Measurements from ENCODE around the gene MOCS3. TPM values are rescaled to one million over a fixed set of nuclear protein-coding genes. Genes with fewer than 3 reads are reported as not detected.
"Not testable (repeated sequence)": the region's sequence is repeated elsewhere in the genome, so short reads cannot be mapped to it uniquely, and the experiment has no call there.

The MOCS3 gene
- total RNA-seq, 1 experiment from 2014 or later: 6.4 TPM

DNA sequence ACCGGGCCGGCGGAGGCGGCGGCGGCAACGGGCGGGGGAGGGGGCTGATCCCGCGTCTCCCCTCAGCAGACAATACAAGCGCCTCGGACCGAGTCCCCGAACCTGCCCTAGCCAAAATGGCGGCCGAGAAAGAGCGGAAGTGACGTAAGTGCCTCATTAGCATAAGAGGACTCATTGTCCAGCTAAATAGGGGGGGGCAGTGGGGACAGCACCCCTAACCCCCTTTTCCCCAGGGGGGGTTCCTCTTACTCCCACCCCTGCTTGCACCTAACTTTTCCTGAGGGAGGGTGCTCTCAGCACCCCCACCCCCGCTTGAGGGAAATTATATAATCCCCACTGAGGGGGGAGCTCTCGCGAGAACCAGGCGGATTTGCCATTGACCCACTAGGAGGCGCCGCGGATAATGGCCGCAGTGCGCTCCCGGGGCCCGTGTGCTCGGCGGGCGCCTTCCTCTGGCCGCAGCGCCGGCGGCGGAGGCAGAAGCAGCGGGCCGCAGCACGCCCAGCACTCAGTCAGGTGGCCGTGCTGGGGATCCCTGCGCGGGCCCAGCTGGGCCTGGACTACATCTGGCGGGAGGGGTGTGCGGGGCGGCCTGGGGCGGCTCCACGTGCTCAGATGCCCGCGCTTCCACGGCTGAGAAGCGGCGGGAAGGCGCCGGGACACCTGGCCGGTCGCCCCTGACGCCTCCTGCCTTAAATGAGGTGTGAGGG lies 27.2 kb upstream of the MOCS3 start, which contains the start of gene ADNP:
Gene ADNP (minus strand): TSS at position 132 of the 710 bp plus-strand sequence. CDS start 27,441 bp downstream, outside the sequence.
- DNase-seq (ENCODE audit: low spot score): peak; percentile 89

DNA sequence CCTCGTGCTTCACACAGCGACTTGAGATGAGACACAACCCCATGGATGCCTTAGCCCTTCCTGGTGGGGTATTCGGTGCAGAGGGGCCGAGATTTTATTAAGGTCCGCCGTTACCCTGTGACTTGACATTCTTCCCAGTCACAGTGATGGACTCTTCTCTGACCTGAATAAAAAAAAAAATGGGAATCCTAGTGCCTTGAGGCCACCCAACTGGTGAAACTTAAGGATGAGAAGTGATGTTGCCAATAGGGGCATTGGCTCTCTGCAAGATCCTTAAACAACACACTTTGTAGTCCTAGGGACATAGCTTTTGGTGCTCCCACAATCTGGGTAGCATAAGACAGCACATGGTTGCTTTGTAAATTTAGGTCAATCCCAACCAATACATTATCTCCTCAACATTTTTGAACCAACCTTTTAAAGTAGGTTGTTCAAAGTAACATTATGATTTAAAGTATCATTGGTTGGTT lies 26.6 kb upstream of the MOCS3 start:
- DNase-seq (ENCODE audit: low spot score): no peak

DNA sequence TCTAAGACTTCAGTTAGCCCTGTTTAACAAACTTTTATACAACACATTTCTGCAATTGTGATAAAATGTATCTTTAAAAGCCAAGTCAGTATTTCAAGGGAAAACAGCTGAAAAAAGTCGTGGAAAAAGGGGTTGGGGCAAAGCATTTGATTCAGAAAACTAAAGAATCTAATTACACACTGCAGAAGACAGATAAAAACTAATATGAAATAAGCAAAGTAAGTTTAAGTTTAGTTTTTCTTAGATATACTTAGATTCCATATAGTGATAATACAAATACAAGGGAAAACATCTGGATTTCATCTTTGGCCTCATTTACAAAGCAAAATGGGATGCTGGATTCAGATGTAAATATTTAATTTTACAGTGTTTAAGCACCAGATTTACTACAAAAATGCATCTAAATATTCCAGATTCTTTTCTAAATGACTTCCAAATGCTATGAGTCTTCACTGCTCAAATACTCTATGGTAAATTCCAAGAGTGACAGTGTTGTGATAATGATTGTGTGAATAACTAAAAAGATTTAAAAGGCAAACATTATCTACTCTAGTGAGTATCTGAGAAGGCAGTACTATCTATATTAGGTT lies 25.8 kb upstream of the MOCS3 start:
- no peak for DNase-seq (ENCODE audit: low spot score)

DNA sequence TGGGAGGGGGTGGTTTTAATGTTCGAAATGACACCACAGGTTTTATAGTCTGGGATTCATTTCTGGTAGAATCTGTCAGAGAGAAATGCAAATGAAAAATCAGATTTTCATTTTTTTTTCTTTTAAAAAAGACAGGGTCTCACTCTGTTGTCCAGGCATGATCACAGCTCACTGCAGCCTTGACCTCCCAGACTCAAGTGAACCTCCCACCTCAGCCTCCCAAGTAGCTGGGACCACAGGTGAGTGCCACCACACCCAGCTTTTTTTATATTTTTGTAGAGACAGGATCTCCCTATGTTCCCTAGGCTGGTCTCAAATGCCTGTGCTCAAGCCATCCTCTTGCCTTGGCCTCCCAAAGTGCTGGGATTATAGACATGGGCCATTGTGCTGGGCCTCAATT lies 25.0 kb upstream of the MOCS3 start:
- DNase-seq (ENCODE audit: low spot score): no peak

DNA sequence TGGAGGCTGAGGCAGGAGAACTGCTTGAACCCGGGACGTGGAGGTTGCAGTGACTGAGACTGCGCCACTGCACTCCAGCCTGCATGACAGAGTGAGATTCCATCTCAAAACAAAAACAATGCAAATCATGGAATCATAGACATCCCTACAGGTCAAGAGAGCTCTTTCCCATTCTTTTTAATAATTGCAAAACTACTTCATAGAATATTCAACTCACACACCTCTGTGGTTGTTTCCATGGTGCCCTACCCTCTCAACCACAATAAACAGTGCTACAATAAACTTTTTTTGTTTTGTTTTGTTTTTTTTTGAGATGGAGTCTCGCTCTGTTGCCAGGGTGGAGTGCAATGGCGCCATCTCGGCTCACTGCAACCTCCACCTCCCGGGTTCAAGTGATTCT lies 15.5 kb upstream of the MOCS3 start:
- DNase-seq (ENCODE audit: low spot score): no peak

DNA sequence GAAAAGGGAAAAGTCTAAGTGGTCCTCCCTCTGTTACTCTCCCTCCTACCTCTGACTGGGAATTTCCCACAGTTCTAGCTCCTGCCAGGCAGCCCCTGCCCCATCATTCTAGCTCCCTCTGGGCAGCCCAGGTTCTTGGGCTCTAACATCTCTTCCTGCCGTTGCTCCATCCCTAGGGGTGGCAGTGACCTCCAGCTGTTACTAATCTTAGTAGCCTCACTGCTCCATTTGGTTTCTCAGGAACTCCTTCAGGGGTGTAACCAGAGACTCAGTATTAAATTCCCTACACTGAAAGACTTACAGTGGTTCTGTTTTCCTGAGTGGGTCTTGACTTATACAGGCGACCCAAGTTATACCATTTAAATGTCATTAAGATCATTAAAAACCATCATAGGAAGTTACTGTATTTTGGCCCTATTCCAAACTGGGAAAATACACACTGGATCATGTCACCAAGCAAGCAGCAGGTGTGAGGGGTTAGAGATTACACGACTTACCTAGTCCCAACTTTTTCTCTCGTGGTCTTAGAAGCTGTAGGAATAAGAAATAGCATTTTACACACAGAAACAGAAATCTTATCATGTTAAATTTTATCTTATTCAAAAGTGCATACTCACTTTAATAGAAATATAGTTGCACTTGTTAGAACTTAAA lies 10.4 kb upstream of the MOCS3 start:
- DNase-seq (ENCODE audit: low spot score): no peak

DNA sequence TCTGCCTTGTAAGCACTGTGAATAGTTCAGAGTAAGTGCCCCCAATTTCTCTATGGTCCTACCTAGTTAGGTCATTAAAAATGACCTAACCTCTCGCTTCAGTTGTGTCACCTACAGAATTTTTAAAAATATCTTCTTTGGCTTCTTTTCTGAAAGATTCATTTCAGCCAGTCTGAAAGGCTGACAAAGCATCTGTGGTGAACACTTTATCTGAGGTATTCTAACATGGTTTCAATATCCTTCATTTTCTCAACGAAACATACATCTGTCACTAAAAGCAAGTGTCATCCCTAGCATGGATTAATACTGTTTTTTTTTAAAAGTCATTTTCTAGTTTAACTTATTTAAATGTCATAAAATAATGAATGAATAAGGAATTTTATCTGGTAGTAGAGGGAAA lies 5.4 kb upstream of the MOCS3 start:
- DNase-seq (ENCODE audit: low spot score): no peak

DNA sequence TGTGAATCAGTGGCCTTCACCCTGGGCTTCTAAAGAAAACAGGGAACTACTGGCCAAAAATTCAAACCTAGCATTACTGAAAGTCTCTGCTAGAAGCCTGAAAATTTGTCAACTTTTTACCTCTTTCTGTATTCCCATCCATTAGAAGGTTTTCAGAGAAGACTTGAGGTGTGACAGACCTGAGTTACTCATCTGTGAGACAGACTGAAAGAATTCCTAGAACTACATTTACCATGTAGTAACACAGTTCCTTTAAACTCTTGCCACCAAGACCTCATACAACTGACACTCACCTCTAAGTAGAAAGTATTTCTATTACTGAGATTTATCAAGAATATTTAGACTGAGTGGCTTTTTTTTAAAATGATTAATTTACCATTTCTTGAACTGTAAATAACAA lies 4.8 kb upstream of the MOCS3 start:
- no peak for DNase-seq (ENCODE audit: low spot score)

DNA sequence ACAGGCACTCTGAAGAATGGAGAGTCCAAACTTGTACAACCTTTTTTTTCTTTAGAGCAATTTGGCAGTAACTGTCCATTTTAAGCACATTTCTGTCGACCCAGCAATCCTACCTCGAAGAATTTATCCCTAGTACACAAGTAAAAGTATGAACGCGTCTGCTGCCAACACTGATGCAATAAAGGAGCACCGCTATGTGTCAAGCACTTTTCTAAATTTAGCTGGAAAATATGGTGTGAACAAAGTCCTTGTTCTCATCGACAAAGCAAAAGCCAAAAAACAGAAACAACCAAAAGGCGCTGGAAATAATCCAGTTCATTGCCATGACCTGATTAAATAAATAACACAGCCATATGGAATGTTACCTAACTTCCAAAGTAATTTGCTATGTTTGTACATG lies 1.3 kb upstream of the MOCS3 start:
- DNase-seq (ENCODE audit: low spot score): no peak

DNA sequence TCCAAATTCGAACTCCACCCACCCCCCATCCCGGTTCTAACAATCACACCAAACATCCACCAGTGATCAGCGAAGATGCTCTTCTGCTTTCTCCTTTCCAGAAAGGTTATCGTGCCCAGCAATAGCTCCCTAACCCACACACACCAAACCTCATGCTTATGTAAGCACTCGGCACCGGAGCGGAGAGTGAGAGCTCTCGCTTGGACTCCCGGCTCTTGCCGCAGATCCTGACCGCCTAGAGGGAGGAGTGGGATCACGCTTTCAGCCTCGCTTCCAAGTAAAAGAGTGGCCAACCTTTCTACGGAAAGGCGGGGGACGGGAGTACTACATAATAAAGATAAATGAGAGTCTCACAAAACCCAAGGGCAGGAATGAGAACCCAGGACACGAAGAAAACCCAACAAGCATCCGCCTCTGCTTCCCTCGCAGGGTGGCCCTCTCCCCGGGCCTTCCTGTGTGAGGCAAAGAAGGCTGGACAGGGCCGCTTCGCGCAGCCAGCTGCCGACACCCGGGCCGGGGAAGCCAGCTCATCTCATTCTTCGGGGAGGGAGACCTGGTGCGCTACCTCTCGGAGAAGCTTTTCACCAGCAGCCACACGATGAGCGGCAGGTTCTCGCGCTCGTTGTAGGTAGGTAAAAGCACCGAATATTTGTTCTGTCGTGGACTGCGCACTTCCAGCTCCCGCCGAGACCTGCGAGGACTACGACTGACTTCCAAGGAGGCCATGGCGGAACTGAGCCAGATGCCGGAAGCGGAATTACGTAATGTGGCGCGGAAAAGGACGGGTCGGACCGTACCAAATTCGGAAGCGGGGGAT lies 612 bp upstream of the MOCS3 start, which contains the start of gene DPM1:
Gene DPM1 (minus strand): TSS at position 735 of the 817 bp plus-strand sequence. CDS start 9 bp downstream, at position 726.
- peak; percentile 84 for DNase-seq (ENCODE audit: low spot score)

DNA sequence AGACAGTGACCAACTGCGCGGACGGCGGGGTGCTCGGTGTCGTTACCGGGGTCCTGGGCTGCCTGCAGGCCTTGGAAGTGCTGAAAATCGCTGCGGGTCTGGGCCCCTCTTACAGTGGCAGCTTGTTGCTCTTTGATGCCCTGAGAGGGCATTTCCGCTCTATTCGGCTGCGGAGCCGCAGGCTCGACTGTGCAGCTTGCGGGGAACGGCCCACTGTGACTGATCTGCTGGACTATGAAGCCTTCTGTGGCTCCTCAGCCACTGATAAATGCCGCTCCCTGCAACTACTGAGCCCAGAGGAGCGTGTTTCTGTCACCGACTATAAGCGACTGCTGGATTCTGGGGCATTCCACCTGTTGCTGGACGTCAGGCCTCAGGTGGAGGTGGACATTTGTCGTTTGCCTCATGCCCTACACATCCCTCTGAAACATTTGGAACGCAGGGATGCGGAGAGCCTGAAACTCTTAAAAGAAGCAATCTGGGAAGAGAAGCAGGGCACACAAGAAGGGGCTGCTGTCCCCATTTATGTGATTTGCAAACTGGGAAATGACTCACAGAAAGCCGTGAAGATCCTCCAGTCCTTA lies 1.0 kb downstream of the MOCS3 start:
- DNase-seq (ENCODE audit: low spot score): no peak

DNA sequence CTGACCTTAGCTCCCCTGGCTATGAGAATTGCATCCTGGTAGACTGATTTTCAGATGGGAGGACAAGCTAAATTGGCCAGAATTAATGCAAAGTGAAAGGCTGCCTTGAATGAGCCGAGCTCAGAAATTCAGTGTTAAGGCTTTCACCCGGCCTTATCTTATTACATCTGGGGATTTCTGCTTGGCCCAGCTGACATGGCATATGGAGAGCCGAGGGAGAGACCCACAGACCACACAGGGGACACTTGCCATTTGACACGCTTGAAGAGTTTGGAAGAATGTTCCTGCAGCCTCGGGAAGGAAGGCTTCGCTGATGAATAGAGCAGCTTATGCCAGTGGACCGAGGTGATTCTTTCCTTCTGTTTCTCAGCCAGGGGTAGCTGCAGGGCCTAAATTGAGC lies 9.0 kb downstream of the MOCS3 start:
- DNase-seq (ENCODE audit: low spot score): no peak

DNA sequence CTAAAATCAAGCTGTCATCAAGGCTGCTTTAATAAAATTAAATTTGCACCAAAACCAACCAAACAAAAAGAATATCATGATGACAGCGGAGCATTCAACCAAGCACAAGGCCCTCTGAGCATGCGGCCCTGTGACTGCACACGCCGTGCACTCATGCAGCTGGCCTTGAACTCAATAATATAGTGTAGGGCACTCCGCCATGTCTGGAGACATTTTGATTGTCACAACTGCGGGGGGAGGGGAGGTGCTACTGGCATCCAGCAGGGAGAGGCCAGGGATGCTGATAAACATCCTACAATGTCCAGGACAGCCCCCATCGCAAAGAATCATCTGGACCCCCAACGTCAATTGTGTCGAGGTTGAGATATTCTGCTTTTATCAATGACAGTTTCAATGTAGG lies 9.7 kb downstream of the MOCS3 start:
- no peak for DNase-seq (ENCODE audit: low spot score)

DNA sequence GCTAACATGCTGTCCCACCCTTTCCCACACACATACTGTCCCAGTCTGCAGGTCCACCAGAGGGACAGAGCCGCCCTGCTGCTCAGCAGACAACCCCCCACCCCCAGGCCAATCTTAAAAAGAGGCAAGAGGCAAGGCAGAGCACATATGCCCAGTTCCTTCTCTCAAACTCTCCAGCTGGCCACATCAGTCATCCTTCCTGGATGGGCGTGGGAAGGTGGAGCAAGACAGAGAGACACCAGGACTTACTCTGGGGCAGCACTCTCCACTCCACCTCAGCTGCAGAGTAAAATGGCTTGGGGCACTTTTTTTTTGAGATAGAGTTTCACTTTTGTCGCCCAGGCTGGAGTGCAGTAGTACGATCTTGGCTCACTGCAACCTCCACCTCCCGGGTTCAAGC lies 10.8 kb downstream of the MOCS3 start:
- DNase-seq (ENCODE audit: low spot score): no peak

DNA sequence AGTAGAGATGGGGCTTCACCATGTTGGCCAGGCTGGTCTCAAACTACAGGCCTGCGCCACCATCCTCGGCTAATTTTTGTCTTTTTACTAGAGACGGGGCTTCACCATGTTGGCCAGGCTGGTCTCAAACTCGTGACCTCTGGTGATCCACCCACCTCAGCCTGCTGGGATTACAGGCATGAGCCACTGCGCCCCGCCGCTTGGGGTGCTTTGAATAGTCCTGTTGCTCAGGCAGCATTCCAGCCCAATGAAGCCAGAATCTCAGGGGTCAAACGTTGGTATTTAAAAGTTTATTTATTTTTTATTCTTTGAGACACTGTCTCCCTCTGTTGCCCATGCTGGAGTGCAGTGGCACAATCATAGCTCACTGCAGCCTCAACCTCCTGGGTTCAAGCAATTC lies 11.3 kb downstream of the MOCS3 start:
- DNase-seq (ENCODE audit: low spot score): no peak

DNA sequence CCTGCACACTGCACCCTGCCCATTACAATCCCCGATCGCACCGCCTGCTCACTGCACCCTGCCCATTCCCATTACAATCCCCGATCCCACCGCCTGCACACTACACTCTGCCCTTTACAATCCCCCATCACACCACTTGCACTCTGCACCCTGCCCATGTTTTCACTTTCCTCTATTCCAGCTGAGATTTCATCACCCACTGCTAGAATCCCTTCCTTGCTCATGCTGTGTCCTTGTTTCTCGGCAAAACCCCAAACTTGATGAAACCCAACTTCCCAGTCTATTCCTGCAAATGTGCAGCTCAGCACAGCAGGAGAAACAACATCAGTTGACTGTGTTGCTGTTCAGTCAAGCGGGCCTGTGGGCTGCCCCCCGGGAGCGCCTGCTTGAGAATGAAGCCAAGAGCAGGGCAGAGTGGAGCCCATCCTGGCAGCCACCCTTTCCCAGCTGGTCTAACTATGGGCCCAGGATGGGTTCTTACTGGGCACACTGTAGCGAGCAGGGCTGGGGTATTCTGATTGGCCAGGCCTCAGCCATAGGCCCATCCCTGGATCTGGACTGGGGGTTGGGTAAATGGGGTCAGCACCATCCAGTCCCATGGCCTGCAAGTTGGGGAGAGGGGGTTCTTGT lies 17.2 kb downstream of the MOCS3 start:
- DNase-seq (ENCODE audit: low spot score): no peak

DNA sequence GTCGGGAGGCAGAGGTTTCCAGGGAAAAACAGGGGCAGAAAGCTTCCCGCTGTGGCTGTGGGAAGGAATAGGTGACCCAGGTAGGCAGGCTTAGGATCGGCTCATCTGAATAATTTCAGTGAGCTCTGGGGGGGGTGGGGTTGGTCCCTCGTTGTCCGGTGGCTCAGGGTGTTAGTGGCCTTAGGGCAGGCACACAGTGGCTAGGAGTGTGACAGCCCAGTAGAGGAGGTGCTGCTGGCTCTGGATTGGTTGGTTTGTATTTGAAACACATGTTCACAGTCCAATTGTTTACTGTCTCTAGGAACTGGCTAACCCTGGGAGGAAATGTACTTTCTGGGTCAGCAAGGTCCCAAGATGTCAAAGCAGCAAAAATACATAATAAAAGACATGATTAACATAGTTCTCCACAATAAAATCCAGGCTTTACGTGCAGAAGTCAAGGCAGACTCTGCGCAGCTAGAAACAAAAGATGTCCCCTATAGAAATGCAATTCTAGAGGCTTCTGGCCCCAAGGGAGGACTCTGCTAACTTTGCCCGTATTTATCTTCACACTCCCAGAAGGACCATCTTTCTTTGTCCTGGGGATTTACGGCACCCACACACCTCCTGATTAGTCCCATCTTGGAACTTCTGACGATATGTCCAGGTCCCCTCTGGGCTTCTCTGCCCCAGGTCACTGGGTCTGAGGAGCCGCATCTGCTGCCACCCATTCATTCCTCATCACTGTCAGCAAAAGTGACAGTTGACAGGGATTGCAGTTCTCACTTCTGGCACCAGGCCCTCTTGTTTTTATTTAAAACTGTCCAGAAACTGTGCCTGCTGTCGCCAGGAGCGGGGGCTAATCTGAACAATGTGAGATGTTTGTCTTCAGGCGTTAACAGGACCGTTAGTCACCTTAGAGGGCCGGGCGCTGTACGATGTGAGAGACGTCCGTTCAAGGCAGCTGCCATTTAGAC lies 18.7 kb downstream of the MOCS3 start:
- DNase-seq (ENCODE audit: low spot score): no peak

DNA sequence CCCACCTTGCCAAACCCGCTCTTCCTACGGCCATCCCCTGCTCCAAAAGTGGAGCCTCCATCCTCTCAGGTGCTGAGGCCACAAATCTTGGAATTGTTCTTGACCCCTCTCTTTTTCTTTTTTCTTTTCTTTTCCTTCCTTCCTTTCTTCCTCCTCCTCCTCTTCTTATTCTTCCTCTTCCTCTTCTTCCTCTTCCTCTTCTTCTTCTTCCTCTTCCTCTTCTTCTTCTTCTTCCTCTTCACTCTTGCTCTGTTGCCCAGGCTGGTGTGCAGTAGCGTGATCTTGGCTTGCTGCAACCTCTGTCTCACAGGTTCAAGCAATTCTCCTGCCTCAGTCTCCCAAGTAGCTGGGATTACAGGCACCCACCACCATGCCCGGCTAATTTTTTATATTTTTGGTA lies 19.9 kb downstream of the MOCS3 start:
- not testable (repeated sequence) for DNase-seq (ENCODE audit: low spot score)

DNA sequence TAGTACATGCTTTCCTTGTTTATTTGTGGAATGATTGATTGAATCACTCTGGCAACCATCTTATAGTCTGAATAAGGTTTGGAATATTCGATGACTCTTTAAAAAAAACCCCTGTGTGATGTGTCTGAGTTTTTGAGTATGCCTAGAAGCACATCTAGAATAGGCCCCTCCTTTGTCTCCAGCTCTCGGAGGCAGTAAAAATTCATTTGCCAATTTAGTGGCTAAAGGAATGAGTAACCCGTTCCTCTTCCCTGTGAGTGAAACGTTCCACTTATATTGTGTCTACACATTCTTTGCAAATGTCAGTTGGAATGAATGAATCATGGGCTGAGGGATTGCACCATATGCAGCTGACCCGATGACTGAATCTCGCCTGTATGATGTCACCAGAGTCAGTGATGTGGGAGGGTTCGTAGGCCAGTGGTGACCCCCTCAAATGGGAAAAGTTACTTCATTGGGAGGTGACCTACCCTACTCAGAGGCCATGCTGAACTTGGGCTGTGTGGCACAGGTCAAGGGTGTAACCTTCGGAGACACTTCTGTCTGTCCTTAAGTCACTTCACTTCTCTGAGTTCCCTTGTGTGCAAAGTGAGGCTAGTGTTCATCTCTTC lies 21.6 kb downstream of the MOCS3 start:
- DNase-seq (ENCODE audit: low spot score): peak; percentile 88

Data from H4 (cell line).